ENCODE results near the gene NPHP4. TPM values are rescaled to one million over a fixed set of nuclear protein-coding genes. Genes with fewer than 3 reads are reported as not detected.
A peak's percentile ranks its signal among the peaks of the same experiment; 100 is the strongest.

Gene NPHP4
- polyA plus RNA-seq, 3 donors = 0.39 to 13.7 (median 1.2) TPM

GRCh38 chr1:6025269-6026094 lies 33.3 kb upstream of the NPHP4 start:
- peaks cover 0 to 6% (median 0%) of the 10 kb centered on the region in 7 donors for H3K9me3 Mint-ChIP-seq
- intact Hi-C loops (cut with micrococcal nuclease) = loop anchor here in 1 of 2 donors (5.0 kb wide), 1 partner anchor 33 kb away; the partner anchor contains the start of gene NPHP4
- Histone ChIP-seq H3K79me2 (ENCODE audit: insufficient read depth, low read length) (peaks cover 58% of the 10 kb centered on the region), H3K27ac (ENCODE audit: low read depth in 1 of 2, low read length in 2 of 2) (peak overlapping the region; percentile 95 to 100), H4K20me1 (ENCODE audit: insufficient read depth, low read length) (peaks cover 35% of the 10 kb centered on the region), H3K27me3 (ENCODE audit: control insufficient read depth in 2 of 2, insufficient read depth in 2 of 2, low read length in 2 of 2) (no peaks in the 10 kb centered on the region), H3K4me1 (ENCODE audit: control insufficient read depth in 1 of 2, insufficient read depth in 2 of 2, low read length in 2 of 2) (peaks cover 51 to 56% of the 10 kb centered on the region in 2 donors), H3K36me3 (replicated peaks in 1 of 2; ENCODE audit: control insufficient read depth in 1 of 2, insufficient read depth in 2 of 2, low read length in 2 of 2) (peaks cover 8 to 14% of the 10 kb centered on the region in 2 donors), H3K9me3 (replicated peaks in 1 of 2; ENCODE audit: control insufficient read depth in 1 of 2, insufficient read depth in 1 of 2, low read length in 2 of 2) (no peaks in the 10 kb centered on the region), H2AFZ (ENCODE audit: insufficient read depth, low read depth, low read length, poor library complexity, severe bottlenecking) (peak overlapping the region; percentile 2), H3K4me3 (replicated peaks in 1 of 3; ENCODE audit: low read depth in 2 of 3, low read length in 3 of 3) (peak overlapping the region; percentile 51 to 80 (median 53)), H3K4me2 (replicated peaks; ENCODE audit: extremely low read depth, low read length, poor library complexity, severe bottlenecking) (peak overlapping the region; percentile 95), H3K9ac (ENCODE audit: insufficient read depth, low read length, poor library complexity, severe bottlenecking) (peak overlapping the region; percentile 98)
- H3K36me3 Mint-ChIP-seq = peaks cover 17 to 25% of the 10 kb centered on the region in 2 donors
- H3K4me1 Mint-ChIP-seq = peaks cover 47% of the 10 kb centered on the region
- H3K27ac Mint-ChIP-seq = peak overlapping the region; percentile 97 to 100 (median 99)
- H3K27me3 Mint-ChIP-seq (ENCODE audit: low read depth in 3 of 3) = peaks cover 0 to 4% (median 0%) of the 10 kb centered on the region in 3 donors
- WGBS (ENCODE audit: insufficient coverage) = 67% methylated on average over 22 of the region's 29 CpGs
- DNase-seq = peak; percentile 32 to 48 (median 46)
- H3K4me3 Mint-ChIP-seq = peak overlapping the region; percentile 87 to 94
- no peak for TF ChIP-seq CTCF (IDR thresholded peaks at IDR 0.05)

- Histone ChIP-seq H4K20me1 (ENCODE audit: insufficient read depth, low read length) (peaks cover 24% of the 10 kb centered on the region), H3K4me2 (replicated peaks; ENCODE audit: extremely low read depth, low read length, poor library complexity, severe bottlenecking) (no peak overlapping the region), H2AFZ (ENCODE audit: insufficient read depth, low read depth, low read length, poor library complexity, severe bottlenecking) (no peak overlapping the region), H3K36me3 (replicated peaks in 1 of 2; ENCODE audit: control insufficient read depth in 1 of 2, insufficient read depth in 2 of 2, low read length in 2 of 2) (peaks cover 3 to 6% of the 10 kb centered on the region in 2 donors), H3K4me1 (ENCODE audit: control insufficient read depth in 1 of 2, insufficient read depth in 2 of 2, low read length in 2 of 2) (peaks cover 41 to 45% of the 10 kb centered on the region in 2 donors), H3K9ac (ENCODE audit: insufficient read depth, low read length, poor library complexity, severe bottlenecking) (no peak overlapping the region), H3K9me3 (replicated peaks in 1 of 2; ENCODE audit: control insufficient read depth in 1 of 2, insufficient read depth in 1 of 2, low read length in 2 of 2) (no peaks in the 10 kb centered on the region), H3K4me3 (replicated peaks in 1 of 3; ENCODE audit: low read depth in 2 of 3, low read length in 3 of 3) (no peak overlapping the region), H3K79me2 (ENCODE audit: insufficient read depth, low read length) (peaks cover 47% of the 10 kb centered on the region), H3K27me3 (ENCODE audit: control insufficient read depth in 2 of 2, insufficient read depth in 2 of 2, low read length in 2 of 2) (no peaks in the 10 kb centered on the region), H3K27ac (ENCODE audit: low read depth in 1 of 2, low read length in 2 of 2) (no peak overlapping the region)
- Mint-ChIP-seq H3K9me3 (peaks cover 0 to 6% (median 0%) of the 10 kb centered on the region in 7 donors), H3K4me1 (peaks cover 36% of the 10 kb centered on the region), H3K4me3 (no peak overlapping the region), H3K27ac (peak overlapping the region in 1 of 7 donors; percentile 98), H3K27me3 (ENCODE audit: low read depth in 3 of 3) (peaks cover 0 to 1% (median 0%) of the 10 kb centered on the region in 3 donors), H3K36me3 (peaks cover 17 to 21% of the 10 kb centered on the region in 2 donors)
- intact Hi-C loops (cut with micrococcal nuclease) = no loop called here
- no peak for DNase-seq
- no peak for TF ChIP-seq CTCF (IDR thresholded peaks at IDR 0.05)
- WGBS (ENCODE audit: insufficient coverage) = 87% methylated on average over 6 of the region's 6 CpGs
Observed at GRCh38 chr1:6024376-6024775, 32.2 kb upstream of the NPHP4 start.
